GM18517 (cell line): ENCODE data around the gene SLC2A4.

Source experiments
- ATAC-seq: cut with Tn5 transposase; IDR thresholded peaks from one replicate; pipeline ENCODE4 v1.9.1; 2021; ENCODE audit warnings: mild to moderate bottlenecking, moderate library complexity; ENCODE audit not compliant: unreplicated experiment

SLC2A4 gene

DNA sequence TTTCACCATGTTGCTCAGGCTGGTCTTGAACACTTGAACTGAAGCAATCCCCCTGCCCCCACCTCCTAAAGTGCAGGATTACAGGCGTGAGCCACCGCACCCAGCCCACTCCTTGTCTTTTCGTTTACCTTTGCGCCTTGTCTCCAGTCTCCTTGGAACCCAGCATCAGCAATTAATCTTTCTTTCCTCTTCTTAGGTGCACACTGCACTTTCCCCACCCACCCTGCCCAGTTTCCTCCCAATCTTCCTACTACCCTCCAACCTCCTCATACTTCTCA is 17.8 kb upstream of the SLC2A4 start:
- ATAC-seq: no peak

DNA sequence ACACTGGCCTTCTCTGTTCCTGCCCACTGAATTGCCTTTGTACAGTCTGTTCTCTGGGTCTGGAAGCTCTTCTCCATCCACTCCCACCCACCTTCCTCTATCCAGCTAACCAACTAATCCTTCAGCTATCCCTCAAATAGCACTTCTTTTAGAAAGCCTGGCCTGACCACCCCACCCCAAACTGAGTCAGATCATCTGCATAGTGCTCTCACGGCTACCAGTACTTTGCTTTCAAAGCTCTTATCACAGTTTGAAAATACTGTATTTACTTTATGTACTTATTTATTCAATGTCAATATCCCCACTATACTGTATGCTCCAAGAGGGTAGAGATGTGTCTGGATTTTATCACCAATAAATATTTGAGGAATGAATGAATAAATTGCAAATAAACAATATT is 14.7 kb upstream of the SLC2A4 start:
- ATAC-seq: no peak

DNA sequence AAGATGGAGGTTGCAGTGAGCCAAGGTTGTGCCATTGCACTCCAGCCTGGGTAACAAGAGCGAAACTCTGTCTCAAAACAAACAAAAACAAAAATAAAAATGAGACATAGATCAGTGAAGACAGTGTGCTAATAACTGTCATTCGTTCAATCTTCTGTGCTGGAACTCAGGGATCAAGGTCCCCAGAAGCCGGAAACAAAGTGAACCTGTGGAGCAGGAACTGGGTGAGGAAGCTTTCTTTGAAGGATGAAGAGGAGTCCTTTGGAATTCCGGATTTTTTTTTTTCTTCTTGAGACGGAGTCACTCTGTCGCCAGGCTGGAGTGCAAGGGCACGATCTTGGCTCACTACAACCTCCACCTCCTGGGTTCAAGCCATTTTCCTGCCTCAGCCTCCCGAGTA is 2.1 kb upstream of the SLC2A4 start:
- ATAC-seq: no peak

DNA sequence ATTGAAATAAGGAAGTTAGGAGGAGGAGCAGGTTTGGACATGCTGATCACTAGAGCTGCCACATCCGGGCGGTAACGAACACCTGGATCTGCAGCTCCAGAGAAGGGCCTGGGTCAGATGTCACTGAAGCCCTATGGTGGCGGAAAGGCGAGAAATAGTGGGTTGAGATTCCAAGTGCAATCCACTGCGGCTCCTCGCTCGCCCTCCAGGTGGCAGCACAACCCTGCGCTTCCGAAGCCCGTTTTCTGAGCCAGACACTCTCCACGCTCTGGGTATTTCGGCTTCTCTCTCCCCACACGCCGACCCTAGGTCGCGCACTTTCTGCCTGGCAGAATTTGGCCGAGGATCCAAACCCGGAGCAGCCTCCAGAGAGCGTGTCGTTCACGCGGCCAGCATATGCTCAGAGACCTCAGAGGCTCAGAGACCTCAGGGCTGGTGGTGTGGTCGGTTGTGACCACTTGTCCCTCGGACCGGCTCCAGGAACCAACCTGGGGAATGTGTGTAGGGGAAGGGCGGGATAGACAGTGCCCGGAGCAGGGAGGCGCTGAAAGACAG is 922 bp upstream of the SLC2A4 start:
- peak; percentile 70 for ATAC-seq

DNA sequence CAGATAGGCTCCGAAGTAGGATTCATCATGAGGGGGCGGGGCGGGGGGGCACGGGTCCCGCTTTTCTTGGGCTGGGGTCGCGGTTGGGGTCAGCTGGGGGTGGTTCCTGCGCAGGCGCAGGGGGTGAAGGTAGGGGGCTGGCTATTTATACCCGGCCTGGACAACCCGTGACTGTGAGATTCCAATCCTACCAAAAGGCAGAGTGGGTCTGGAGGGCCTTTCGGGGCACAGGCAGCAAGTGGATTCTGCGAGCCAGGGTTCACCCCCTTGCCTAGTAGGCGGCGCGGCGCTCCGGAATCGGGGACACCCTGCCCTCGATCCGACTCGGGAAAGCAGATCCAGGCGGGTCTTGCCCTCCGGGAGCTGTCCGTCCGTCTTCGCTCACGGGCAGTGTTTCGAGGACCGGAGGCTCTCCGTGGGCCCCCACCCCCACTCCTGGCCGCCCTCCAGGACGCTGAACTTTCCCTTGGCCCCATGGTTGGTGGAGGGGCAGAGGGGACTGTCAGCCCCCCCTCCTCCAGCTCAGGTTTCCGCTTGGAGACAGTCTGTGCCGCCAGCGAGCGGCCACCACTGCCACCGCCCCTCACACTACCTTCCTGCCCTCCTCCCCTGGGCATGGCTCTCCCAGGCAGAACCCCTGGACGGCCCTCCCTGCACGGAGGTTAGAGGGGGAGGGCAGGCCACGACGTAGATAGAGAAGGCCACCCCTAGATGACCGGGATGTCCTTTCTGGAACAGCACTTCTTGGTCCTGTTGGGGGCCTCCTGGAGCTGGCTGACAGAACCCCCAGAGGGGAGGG is 634 bp downstream of the SLC2A4 start:
- no peak for ATAC-seq

DNA sequence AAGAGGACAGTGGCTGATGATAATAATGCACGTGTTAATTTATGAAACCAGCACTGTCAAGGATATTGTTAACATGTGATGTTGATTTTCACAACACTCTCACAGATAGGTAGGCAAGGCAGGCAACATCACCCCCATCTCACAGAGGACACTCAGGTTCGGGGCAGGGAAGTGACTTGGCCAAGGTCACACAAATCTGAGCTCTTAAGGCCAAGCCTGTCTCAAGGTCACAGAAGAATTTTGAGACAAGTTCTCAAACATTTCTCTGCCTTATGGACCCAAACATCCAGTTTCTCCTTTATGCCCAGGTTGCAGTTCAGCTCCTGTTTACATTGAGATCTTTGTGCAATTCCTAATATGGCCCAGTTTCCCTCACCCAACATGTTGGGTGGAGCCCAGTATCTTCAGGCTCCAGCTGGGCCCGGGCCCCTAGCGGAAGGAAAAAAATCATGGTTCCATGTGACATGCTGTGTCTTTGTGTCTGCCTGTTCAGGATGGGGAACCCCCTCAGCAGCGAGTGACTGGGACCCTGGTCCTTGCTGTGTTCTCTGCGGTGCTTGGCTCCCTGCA is 1.3 kb downstream of the SLC2A4 start:
- no peak for ATAC-seq

DNA sequence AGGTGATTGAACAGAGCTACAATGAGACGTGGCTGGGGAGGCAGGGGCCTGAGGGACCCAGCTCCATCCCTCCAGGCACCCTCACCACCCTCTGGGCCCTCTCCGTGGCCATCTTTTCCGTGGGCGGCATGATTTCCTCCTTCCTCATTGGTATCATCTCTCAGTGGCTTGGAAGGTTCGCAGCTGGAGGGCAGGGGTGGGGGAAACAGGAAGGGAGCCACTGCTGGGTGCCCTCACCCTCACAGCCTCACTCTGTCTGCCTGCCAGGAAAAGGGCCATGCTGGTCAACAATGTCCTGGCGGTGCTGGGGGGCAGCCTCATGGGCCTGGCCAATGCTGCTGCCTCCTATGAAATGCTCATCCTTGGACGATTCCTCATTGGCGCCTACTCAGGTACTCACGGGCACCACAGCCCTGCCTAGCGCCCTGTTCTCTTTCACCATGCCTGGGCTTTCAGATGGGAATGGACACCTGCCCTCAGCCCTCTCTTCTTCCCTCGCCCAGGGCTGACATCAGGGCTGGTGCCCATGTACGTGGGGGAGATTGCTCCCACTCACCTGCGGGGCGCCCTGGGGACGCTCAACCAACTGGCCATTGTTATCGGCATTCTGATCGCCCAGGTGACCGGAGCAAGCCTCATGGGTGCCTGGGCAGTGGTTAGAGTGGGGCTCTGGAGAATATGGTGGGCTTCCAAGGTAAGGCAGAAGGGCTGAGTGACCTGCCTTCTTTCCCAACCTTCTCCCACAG is 2.1 kb downstream of the SLC2A4 start:
- no peak for ATAC-seq

DNA sequence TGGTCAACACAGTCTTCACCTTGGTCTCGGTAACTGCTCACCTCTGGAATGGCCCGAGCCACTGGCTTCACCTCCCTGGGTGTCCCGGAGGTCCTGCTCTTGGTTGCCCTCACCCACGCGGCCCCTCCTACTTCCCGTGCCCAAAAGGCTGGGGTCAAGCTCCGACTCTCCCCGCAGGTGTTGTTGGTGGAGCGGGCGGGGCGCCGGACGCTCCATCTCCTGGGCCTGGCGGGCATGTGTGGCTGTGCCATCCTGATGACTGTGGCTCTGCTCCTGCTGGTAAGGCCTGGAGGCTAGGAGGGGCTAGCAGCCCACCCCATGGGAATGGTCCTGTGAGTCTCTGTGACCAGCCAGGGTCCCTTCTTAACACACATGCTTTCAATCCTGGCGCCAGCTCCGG is 3.4 kb downstream of the SLC2A4 start:
- ATAC-seq: no peak

DNA sequence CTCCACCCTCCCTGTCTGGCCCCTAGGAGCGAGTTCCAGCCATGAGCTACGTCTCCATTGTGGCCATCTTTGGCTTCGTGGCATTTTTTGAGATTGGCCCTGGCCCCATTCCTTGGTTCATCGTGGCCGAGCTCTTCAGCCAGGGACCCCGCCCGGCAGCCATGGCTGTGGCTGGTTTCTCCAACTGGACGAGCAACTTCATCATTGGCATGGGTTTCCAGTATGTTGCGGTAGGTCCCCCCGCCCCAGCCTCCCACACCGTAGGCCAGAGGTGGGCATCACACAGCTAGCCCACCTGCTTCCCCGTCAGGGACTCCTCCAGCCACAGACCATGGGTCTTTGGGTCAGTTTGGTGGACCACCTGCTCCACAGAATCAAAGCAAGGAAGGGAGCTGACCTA is 4.2 kb downstream of the SLC2A4 start:
- ATAC-seq: no peak

DNA sequence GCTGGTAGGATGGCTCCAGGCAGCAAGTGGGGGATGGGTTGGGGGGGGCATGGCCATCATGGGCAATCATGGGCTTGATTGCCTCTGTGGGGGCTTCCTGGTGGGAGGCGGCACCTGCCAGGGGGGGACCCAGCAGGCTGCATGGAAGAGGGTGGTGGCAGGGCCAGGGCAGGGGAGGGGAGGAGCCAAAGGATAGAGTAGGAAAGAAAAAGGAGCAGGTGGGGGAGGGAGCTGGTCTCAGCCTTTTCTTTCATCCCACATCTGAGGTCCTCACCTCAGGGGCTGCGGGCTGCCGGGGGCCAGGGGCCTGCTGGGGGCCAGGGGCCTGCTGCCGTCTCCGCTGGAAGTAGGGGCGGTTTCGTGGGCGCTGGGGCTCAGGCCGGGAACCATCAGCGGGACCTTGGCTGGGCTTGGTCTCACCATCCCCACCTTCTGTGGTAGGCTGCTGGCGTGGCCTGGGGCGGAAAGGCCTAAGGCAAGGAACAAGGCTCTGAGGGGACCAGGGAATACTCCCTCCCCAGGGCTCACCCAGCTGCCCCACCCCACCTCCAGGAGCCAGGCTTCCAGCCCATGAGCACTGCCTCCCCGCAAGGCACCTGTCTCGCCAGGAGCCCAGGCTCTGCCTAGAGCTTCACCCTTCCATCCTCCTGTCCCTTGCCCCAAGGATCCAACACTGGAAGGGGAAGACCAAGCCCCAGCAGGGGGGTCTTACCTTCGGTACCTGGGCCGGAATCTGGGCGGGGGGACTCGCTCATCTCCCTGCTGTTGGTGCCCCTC is 7.9 kb downstream of the SLC2A4 start:
- no peak for ATAC-seq

DNA sequence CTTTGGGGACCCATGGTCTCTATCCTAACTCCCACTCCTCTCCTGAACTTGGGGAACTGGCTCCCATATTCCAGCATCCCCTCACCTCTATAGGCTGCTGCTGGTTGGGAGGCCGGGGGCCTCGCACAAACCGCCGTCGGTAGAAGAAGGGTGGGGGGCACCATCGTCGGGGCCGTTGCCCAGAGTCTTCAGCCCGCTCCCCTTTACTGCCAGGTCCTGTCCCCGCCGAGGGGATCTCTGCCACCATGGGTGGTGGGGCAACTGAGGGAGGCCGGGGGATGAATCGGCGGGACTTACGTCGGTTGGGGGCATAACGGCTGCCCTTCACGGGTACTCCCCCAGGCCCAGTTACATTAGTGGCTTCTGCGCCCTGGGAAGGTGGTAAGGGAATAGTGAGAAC is 8.6 kb downstream of the SLC2A4 start:
- ATAC-seq: no peak

DNA sequence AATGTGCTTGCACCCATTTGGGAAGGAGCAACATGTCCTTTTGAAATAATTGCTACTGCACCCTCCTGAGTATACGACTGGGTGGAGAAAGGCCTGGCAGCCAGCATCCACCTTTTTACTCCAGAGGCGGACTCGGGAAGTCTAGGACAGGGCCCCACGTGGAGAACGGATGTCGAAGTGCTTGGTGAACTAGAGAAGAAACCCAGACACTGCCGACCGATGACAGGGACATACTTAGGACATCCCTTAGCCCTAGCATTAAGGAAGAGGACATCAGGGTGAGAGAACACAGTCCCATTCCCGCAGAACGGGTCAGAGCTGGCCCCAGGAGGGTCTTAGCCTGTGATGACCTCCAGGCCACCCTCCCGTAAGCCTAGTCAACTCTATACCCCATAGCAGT is 9.2 kb downstream of the SLC2A4 start:
- no peak for ATAC-seq

DNA sequence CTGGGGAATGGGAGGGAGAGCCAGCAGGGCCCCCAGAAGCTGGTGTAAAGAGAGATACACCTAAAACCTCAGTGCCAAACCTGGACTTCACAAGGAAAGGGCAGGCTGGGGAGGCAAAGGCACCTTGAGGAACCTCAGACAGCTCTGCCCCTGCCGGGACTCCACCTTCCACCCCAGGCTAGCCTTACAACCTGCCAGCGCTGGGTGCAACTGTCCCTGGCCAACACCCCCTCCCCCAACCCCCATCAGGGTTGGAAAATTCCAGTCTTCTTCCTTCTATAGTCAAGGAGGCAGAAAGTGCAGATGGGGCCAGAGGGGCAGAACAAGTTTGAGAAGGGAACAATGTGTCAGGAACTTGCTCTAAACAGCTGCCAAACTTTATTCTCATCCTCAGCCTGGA is 10.7 kb downstream of the SLC2A4 start:
- ATAC-seq: no peak

DNA sequence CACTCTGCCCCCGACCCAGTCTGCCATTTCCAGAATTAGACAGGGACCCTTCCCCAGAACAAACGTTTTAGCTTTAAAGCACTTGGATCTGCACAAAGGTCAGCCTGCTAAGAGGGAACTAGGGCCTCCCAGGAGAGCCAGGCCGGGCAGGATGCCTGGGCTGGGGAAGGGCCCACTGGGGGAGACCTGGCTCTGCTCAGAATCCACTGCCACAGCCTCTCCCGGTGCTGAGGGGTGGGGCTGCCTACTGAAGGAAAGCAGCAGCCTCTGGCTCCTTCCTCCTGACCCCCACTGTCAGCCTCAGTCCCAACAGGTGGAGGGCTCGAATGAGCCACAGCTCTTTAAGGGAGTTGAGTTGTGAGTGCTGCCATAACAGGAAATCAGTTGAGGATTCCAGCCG is 11.2 kb downstream of the SLC2A4 start:
- no peak for ATAC-seq

DNA sequence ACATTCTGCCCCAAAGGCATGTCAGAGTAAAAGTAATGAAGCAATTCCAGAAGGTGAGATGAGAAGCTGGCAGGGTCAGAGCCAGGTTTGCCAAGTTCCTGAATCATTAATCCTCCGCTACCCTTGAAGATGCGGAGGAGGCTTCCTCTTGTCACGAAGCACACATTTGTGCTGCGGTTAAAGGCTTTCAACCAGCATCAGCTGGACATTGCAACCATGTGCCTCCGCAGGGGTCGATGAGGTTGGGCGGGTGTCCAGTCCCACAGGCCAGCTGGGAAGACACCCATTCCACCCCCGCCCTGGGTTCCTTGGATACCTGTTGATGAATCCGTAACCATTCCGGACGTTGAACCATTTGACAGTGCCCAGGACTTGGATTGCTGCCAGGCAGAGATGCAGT is 11.6 kb downstream of the SLC2A4 start:
- ATAC-seq: no peak

DNA sequence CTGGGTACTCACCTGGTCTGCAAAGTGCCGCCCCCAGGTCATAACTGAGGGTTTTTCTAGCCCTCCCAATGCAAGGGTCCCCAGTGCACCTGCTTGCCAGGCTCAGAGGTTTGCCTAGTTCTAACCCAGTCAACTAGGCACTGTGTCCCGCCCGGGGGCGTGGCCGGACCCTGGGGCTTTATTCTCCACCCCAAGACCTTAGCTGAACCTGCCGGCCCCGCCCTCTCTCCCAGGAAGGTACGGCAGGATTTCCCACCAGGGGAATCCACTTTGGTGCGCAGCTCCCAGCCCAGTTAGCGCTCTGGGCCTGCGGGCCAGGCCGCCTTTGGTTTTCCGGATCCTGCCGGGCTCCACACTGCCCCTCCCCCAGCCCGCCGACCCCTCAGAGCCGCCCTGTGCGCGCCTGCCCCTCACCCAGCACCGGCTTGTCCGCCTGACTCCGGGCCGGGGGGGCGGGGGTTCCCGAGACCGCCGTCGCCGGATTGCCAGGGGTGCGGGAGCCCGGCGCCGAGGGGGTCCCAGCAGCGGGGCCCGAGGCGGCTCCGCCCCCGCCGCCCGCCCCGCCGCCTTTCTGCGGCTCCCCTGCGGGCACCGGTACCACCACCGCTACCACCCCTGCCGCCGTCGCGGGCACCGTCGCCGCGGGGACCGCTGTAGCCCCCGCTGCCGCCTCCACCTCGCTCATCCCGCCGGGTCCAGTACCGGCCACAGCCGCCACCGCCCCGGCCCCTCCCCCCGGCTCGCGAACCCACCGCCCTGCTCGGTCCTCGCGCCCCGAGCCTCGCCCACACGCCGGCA is 12.5 kb downstream of the SLC2A4 start:
- no peak for ATAC-seq

DNA sequence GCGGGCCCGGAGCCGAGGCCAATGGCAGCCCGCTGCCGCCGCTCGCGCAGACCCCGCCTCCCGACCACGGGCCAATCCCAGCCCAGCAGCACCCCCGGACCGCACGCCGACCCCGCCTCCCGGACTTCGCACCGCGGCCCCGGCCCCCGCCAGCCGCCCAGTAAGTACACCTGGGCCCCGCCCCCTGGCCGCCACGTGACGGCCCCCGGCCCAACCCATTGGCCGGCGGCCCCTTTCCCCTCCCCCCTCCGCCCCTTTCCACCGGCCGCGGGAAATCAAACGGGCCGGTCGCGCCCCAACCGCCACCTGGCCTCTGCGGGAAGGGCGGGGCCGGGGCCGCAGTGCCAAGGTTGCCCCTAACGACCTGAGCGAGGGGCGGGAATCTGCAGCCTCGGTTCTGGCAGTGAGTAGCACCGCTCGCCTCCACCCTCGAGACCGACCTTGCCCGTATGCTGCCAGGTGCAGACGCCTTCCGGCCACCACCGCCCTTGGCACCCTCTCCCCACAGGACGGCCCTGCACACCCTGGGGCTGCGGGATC is 13.2 kb downstream of the SLC2A4 start, which contains the start of gene YBX2:
YBX2 (minus strand) TSS at position 26 of the 540 bp plus-strand sequence. CDS start 139 bp downstream, outside the sequence.
- no peak for ATAC-seq

DNA sequence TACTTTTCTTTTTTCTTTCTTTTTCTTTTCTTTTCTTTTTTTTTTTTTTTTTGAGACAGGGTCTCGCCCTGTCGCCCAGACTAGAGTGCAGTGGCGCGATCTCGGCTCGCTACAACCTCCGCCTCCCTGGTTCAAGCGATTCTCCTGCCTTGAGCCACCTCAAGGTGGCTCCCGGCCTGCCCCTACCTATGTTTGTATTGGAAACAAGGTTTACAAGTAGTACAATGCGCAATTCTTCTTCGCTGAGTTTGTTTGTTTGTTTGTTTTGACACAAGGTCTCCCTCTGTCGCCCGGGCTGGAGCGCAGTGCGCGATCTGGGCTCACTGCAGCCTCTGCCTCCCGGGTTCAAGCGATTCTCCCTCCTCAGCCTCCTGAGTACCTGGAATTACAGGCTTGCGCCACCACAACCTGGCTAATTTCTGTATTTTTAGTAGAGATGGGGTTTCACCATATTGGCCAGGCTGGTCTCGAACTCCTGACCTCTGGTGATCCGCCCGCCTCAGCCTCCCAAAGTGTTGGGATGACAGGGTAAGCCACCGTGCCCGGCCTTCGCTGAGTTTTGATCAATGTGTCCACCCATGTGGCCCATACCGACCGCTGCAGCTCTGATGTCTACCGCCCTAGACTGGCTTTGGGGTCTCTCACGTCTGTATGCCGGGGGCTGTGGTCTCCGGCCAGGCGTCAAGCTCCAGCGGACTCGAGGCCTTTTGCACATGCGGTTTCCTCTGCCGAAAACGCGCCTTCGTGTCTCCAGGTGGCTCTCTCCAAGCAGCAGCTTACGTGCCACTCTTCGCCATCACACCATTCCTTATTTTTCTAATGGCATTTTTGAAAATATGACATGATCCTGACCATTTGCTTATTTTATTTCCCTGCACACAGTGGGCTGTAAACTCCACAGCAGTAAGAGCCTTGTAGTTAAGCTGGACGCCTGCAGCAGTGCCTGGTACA is 14.0 kb downstream of the SLC2A4 start:
- no peak for ATAC-seq
